Measurements from ENCODE around the gene GRN.
"Not testable (repeated sequence)": the region's sequence is repeated elsewhere in the genome, so short reads cannot be mapped to it uniquely, and the experiment has no call there.

The GRN gene

GRCh38 chr17:44346064-44346844 is 1.2 kb downstream of the GRN start:
- ATAC-seq, result no peak
- no peak for DNase-seq

GRCh38 chr17:44347206-44348055 is 2.3 kb downstream of the GRN start:
- not testable (repeated sequence) for ATAC-seq

GRCh38 chr17:44348234-44348987 is 3.3 kb downstream of the GRN start:
- DNase-seq (peak; percentile 34), ATAC-seq (no peak)

More at GRCh38 chr17:44347206-44348055, 2.3 kb downstream of the GRN start:
- not testable (repeated sequence) for DNase-seq

GRCh38 chr17:44348988-44349364 is 3.9 kb downstream of the GRN start:
- DNase-seq (no peak), ATAC-seq (no peak)

GRCh38 chr17:44349553-44350070 is 4.5 kb downstream of the GRN start:
- no peak for DNase-seq

GRCh38 chr17:44350733-44351226 is 5.7 kb downstream of the GRN start:
- ATAC-seq (peak; percentile 70), DNase-seq (peak; percentile 83)

More at GRCh38 chr17:44349553-44350070, 4.5 kb downstream of the GRN start:
- no peak for ATAC-seq

GRCh38 chr17:44351464-44351863 is 6.4 kb downstream of the GRN start:
- no peak for ATAC-seq
- DNase-seq, result no peak

GRCh38 chr17:44351961-44352827 is 7.1 kb downstream of the GRN start:
- ATAC-seq (no peak), DNase-seq (no peak)

- ATAC-seq (no peak), DNase-seq (no peak)
These were observed 7.9 kb downstream of the GRN start for GRCh38 chr17:44352828-44353671.

- ATAC-seq (no peak), DNase-seq (peak; percentile 20)
These were observed 8.7 kb downstream of the GRN start for GRCh38 chr17:44353672-44354331.

GRCh38 chr17:44354582-44355561 is 9.8 kb downstream of the GRN start:
- DNase-seq, result peak; percentile 79
- no peak for ATAC-seq

- DNase-seq (no peak), ATAC-seq (no peak)
These were observed 10.6 kb downstream of the GRN start for GRCh38 chr17:44355642-44356099.

GRCh38 chr17:44356241-44356640 is 11.1 kb downstream of the GRN start:
- ATAC-seq (no peak), DNase-seq (no peak)

GRCh38 chr17:44358066-44358465 is 13.0 kb downstream of the GRN start:
- no peak for DNase-seq
- no peak for ATAC-seq

GRCh38 chr17:44359006-44359405 is 13.9 kb downstream of the GRN start:
- DNase-seq, result no peak
- ATAC-seq, result no peak

GRCh38 chr17:44359458-44360143 is 14.5 kb downstream of the GRN start:
- ATAC-seq (no peak), DNase-seq (no peak)

- ATAC-seq, result no peak
These were observed 15.0 kb downstream of the GRN start for GRCh38 chr17:44360144-44360533.

GRCh38 chr17:44360826-44361225 is 15.7 kb downstream of the GRN start:
- DNase-seq (no peak), ATAC-seq (no peak)

More at GRCh38 chr17:44360144-44360533, 15.0 kb downstream of the GRN start:
- DNase-seq, result no peak
